ENCODE data around the gene DPYD.

DPYD gene

GRCh38 chr1:97506368-97506767 is 414.5 kb downstream of the DPYD start:
- DNase-seq, result no peak

DNA sequence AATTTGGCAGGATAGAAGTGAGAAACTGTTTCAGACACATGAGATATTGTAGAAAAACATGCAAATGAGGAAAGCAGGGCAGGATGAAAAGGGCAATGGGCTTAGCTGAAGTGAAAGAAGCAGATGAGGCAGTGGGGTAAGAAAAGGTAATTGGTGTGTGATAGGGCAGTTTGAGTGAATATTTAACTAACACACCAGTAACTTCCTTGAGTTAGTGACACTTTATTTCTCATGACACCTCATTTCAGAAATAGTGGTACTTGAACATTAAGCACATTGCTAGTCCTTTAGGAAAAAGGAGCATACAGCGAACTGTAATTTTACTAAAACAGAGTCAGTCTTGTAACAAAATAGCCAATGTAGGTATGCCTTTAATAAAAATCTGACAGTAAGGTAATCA is 415.0 kb downstream of the DPYD start:
- no peak for DNase-seq

GRCh38 chr1:97505289-97505688 is 415.5 kb downstream of the DPYD start:
- no peak for DNase-seq

GRCh38 chr1:97502360-97502759 is 418.5 kb downstream of the DPYD start:
- DNase-seq, result no peak

DNA sequence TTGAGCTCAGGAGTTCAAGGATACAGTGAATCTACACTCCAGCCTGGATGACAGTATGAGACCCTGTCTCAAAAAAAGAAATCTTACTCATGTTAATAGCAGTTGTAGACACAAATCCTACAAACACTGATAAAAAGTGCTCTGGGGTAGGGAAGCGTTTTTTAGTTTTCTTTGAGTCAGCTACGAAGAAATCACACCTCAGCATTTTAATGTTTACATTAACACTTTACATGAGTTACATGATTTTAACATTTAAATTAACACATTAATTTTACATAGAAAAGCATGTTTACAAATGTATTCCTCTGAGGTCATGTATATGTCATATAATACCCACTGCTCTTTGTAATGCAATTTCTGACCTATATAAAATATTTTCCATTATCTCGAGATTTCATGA is 419.2 kb downstream of the DPYD start:
- no peak for DNase-seq

GRCh38 chr1:97500760-97501159 is 420.1 kb downstream of the DPYD start:
- no peak for DNase-seq

DNA sequence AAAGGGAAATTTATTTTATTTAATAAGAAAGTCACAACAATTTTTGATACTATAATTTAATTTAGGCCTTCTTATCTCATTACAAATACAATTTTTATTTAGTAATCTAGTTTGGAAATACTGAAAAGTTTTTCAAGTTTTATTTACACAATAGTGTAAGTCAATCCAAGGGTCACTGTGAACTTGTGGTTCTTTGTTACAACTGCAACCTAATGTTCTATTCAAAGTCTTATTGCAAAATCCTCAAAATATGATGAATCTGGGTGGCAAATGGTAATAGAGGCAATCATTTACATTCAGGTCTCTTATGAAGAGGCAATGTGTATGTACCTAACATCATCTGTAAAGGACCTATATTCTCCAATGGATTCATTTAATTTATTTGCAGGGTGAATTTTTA is 421.2 kb downstream of the DPYD start:
- no peak for DNase-seq

DNA sequence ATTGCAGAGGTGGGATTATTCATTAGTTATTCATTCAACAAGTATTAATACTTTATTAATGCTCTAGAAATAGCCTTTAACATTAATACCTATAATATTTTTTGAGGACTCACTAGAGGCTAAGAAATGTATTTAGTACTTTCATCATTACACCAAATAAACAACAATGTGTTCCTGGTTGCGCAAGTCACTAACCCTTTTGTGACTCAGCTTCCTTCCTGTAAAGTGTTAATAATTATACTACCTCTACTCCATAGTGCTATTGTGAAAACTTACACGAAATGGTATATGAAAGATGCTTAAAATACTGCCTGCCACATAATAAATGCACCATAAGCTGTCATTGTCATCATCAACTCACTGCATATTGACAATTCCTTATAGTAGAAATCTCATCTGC is 431.0 kb downstream of the DPYD start:
- no peak for DNase-seq

- DNase-seq, result no peak
Observed at GRCh38 chr1:97488530-97488929, 432.3 kb downstream of the DPYD start.

- no peak for DNase-seq
Observed at GRCh38 chr1:97482022-97482421, 438.8 kb downstream of the DPYD start.

GRCh38 chr1:97467445-97467844 is 453.4 kb downstream of the DPYD start:
- no peak for DNase-seq

- DNase-seq, result no peak
Observed at GRCh38 chr1:97464305-97464704, 456.5 kb downstream of the DPYD start.

DNA sequence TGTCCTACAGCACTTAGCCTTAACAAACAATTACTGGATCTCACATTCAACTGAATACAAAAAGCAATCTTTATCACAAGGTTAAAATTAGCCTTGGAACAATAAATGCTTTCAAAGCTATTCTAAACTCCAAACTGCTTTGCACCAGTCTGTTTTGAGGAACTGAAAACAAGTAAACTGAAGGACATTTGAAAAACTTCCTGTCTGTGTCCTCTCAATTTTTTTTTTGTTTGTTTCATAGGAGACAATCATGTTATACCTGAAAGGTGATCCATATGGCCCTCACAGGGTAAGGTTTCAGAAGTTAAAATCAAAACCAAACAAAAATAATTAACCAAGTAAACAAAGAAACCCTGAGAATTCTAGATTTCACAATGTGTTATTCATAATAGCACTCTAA is 459.1 kb downstream of the DPYD start:
- DNase-seq, result peak; percentile 61

DNA sequence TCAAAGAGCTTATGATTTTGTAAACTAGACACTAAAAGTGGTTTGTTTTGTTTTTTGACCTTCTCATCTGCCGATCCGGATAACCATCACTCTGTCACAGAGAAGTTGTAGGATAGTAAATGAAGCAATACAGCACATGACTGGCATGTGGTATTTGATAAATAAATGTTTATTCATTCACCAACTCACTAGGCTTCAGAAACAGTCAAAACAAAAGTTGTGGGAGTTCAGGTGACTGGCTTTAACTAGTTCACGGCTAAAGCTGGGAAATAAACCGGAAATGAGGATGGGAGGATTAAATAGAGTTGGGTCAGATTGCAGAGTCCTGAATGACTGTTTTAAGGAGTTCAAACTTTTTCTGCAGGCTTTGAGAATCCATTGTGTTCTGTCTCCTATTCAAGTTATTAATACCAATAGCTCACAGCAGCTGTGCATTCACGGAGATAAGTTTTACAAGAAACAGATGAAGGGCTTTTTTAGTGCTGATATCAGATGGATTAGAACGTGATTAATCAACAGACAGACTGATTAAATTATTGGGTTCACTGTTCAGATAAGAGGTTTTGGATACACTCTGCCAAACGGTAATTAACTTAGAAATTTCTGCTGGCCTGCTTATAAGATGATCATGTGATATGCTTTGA is 463.3 kb downstream of the DPYD start:
- no peak for DNase-seq

- no peak for DNase-seq
Observed at GRCh38 chr1:97451944-97452343, 468.9 kb downstream of the DPYD start.

DNA sequence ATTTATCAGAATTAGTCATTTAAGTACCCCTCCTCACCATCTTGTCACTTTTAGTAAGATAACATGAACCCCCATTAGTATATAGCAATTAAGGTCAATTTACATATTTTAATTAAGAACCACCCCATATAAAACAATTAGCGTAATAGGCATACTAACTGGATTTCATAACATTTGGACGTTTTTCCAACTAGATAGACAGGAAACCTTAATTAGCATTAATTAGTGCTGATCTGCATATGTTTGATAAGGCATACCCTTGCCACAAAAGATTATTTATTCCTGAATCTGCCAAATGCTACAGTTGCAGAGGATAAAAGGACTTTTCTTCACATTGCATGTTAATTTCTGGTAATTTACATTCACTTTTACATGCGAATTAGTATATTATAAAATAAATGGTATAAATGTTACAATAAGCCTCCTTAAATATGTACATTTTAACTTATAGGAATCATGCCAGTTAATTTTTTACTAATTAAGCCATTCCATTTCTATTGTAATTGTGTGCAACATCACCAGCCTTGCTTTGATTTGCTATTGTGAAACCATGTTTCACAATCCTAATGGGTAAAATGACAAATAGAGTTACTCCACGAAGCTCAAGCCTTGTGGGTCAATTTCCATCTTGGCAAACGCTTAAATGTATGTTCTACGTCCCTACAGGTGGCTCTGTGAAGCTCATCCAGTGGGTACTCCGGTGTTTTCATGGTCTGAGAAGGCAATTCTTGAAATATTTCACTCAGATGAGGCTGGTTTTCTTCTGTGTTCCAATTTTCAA is 469.6 kb downstream of the DPYD start:
- no peak for DNase-seq

GRCh38 chr1:97441966-97442365 is 478.9 kb downstream of the DPYD start:
- no peak for DNase-seq

DNA sequence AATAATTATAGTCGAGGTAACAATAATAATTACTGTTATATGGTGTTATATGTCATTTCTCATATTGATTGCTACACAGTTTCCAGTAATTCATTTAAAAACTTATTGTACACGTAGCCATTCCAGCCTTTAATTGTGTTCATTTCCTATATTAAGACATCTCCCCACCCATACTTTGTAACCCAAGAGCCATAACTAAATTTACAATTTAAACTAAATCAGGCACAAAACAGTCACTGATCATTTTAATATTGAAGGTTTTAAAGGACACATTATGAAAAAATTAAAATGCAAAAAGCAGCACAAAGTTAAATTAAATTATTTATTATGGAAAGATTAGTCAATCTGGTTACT is 487.0 kb downstream of the DPYD start:
- no peak for DNase-seq

- DNase-seq, result no peak
Observed at GRCh38 chr1:97433094-97433823, 487.6 kb downstream of the DPYD start.

GRCh38 chr1:97427371-97427770 is 493.5 kb downstream of the DPYD start:
- no peak for DNase-seq

GRCh38 chr1:97424209-97424608 is 496.6 kb downstream of the DPYD start:
- no peak for DNase-seq

DNA sequence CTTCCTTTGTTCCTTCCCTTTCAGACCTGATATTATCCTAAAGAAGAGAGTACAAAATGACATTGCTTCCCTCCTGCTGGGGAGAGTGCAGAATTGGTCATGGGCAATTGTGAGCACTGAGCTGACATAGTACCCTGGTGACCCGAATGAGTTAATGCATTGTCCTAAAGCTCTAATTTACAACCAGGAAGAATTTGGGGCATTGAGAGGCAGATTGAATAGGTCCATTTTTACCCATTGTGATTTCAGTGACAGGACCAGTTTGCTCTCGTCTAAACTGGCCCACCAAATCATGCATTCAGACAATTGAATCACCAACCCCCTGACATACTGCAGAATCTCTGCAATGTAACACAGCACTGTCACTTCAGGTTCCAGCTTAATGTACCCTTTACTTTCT is 497.4 kb downstream of the DPYD start:
- DNase-seq, result no peak

- DNase-seq, result no peak
Observed at GRCh38 chr1:97417661-97418060, 503.2 kb downstream of the DPYD start.

GRCh38 chr1:97414682-97415312 is 506.0 kb downstream of the DPYD start:
- no peak for DNase-seq

Data from RPMI8226 (cell line).